ENCODE measurements around the gene BCAN. TPM values are rescaled to one million over a fixed set of nuclear protein-coding genes. Genes with fewer than 3 reads are reported as not detected.

Gene BCAN
- total RNA-seq, 1 experiment from 2014 or later: 3.6 TPM

DNA sequence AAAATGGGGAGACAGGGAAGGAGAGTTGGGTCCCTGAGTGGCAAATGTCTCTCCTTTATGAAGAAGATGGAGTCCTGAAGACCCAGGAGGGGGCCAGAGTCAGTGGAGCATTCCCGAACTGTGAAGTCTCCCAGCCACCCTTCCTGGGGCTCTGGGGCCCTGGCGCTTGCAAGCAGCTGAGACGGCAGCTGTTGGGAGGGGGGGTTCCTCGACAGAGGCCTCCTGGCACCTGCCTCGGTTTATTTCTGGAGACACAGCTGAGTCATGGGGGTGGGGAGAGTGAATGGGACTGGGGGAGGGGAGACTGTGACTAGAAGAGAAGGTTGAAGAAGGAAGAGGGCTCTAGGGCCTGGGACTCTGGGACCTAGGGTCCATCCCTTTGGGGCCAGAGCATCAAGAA, 21.3 kb downstream of the BCAN start:
- DNase-seq (ENCODE audit: low spot score): no peak
- H3K4me1 Mint-ChIP-seq: peaks cover 83% of the 10 kb centered on the region

GRCh38 chr1:156664046-156664766, 22.3 kb downstream of the BCAN start:
- no peaks in the 10 kb centered on the region for H3K36me3 Mint-ChIP-seq
- H3K27ac Mint-ChIP-seq: peak overlapping the region; percentile 80
- ATAC-seq (no peak), DNase-seq (ENCODE audit: low spot score) (no peak)
- H3K4me3 Mint-ChIP-seq: peak overlapping the region; percentile 10; the same call in 1 of the 2 replicates
- ChIA-PET POLR2A (interaction anchor here (1.1 to 8.2 kb wide), 5 partner anchors 11 to 87 kb away, joined by 3 to 150 read pairs (median 3); partner anchors contain the start of genes CRABP2, HDGF, NAXE and NES), CTCF (interaction anchor here (1.4 to 12.6 kb wide), 8 partner anchors 15 to 64 kb away, joined by 4 to 437 read pairs (median 12); partner anchors contain the start of genes CRABP2, HAPLN2, ISG20L2 and METTL25B)
- peaks cover 7% of the 10 kb centered on the region for H3K27me3 Mint-ChIP-seq (ENCODE audit: low read depth)
- H3K4me1 Mint-ChIP-seq: peaks cover 91% of the 10 kb centered on the region
- no peaks in the 10 kb centered on the region for H3K9me3 Mint-ChIP-seq
- no peak for TF ChIP-seq NFATC4 (CRISPR knock-in tag; IDR thresholded peaks at IDR 0.05)
- TF ChIP-seq ZNF671 (CRISPR knock-in tag; IDR thresholded peaks at IDR 0.05): no peak
- TF ChIP-seq, protein P1, sequence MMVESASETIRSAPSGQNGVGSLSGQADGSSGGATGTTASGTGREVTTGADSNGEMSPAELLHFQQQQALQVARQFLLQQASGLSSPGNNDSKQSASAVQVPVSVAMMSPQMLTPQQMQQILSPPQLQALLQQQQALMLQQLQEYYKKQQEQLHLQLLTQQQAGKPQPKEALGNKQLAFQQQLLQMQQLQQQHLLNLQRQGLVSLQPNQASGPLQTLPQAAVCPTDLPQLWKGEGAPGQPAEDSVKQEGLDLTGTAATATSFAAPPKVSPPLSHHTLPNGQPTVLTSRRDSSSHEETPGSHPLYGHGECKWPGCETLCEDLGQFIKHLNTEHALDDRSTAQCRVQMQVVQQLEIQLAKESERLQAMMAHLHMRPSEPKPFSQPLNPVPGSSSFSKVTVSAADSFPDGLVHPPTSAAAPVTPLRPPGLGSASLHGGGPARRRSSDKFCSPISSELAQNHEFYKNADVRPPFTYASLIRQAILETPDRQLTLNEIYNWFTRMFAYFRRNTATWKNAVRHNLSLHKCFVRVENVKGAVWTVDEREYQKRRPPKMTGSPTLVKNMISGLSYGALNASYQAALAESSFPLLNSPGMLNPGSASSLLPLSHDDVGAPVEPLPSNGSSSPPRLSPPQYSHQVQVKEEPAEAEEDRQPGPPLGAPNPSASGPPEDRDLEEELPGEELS (CRISPR knock-in tag; IDR thresholded peaks at IDR 0.05): no peak
- no peak for TF ChIP-seq NFE2L1 (CRISPR knock-in tag; IDR thresholded peaks at IDR 0.05)
- no peak for TF ChIP-seq IRF2 (CRISPR knock-in tag; IDR thresholded peaks at IDR 0.05; ENCODE audit: borderline replicate concordance, low read depth)
- TF ChIP-seq PRRX2 (CRISPR knock-in tag; IDR thresholded peaks at IDR 0.05): no peak
- no peak for TF ChIP-seq RORB (CRISPR knock-in tag; IDR thresholded peaks at IDR 0.05)
- no peak for TF ChIP-seq GTF2I (CRISPR knock-in tag; conservative IDR thresholded peaks at IDR 0.05)
- TF ChIP-seq, protein P2, sequence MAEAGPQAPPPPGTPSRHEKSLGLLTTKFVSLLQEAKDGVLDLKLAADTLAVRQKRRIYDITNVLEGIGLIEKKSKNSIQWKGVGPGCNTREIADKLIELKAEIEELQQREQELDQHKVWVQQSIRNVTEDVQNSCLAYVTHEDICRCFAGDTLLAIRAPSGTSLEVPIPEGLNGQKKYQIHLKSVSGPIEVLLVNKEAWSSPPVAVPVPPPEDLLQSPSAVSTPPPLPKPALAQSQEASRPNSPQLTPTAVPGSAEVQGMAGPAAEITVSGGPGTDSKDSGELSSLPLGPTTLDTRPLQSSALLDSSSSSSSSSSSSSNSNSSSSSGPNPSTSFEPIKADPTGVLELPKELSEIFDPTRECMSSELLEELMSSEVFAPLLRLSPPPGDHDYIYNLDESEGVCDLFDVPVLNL (CRISPR knock-in tag; IDR thresholded peaks at IDR 0.05; ENCODE audit: borderline replicate concordance, low read depth): no peak
- TF ChIP-seq, protein P3, sequence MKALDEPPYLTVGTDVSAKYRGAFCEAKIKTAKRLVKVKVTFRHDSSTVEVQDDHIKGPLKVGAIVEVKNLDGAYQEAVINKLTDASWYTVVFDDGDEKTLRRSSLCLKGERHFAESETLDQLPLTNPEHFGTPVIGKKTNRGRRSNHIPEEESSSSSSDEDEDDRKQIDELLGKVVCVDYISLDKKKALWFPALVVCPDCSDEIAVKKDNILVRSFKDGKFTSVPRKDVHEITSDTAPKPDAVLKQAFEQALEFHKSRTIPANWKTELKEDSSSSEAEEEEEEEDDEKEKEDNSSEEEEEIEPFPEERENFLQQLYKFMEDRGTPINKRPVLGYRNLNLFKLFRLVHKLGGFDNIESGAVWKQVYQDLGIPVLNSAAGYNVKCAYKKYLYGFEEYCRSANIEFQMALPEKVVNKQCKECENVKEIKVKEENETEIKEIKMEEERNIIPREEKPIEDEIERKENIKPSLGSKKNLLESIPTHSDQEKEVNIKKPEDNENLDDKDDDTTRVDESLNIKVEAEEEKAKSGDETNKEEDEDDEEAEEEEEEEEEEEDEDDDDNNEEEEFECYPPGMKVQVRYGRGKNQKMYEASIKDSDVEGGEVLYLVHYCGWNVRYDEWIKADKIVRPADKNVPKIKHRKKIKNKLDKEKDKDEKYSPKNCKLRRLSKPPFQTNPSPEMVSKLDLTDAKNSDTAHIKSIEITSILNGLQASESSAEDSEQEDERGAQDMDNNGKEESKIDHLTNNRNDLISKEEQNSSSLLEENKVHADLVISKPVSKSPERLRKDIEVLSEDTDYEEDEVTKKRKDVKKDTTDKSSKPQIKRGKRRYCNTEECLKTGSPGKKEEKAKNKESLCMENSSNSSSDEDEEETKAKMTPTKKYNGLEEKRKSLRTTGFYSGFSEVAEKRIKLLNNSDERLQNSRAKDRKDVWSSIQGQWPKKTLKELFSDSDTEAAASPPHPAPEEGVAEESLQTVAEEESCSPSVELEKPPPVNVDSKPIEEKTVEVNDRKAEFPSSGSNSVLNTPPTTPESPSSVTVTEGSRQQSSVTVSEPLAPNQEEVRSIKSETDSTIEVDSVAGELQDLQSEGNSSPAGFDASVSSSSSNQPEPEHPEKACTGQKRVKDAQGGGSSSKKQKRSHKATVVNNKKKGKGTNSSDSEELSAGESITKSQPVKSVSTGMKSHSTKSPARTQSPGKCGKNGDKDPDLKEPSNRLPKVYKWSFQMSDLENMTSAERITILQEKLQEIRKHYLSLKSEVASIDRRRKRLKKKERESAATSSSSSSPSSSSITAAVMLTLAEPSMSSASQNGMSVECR (CRISPR knock-in tag; IDR thresholded peaks at IDR 0.05; ENCODE audit: borderline replicate concordance): no peak
- TF ChIP-seq USF2 (CRISPR knock-in tag; IDR thresholded peaks at IDR 0.05): no peak
- no peak for TF ChIP-seq CBFB (CRISPR knock-in tag; IDR thresholded peaks at IDR 0.05; ENCODE audit: low read depth)
- no peak for TF ChIP-seq ZNF396 (CRISPR knock-in tag; IDR thresholded peaks at IDR 0.05; ENCODE audit: borderline replicate concordance)
- no peak for TF ChIP-seq TEAD4 (CRISPR knock-in tag; IDR thresholded peaks at IDR 0.05)
- no peak for TF ChIP-seq CREB1 (CRISPR knock-in tag; IDR thresholded peaks at IDR 0.05)
- TF ChIP-seq, protein P4, sequence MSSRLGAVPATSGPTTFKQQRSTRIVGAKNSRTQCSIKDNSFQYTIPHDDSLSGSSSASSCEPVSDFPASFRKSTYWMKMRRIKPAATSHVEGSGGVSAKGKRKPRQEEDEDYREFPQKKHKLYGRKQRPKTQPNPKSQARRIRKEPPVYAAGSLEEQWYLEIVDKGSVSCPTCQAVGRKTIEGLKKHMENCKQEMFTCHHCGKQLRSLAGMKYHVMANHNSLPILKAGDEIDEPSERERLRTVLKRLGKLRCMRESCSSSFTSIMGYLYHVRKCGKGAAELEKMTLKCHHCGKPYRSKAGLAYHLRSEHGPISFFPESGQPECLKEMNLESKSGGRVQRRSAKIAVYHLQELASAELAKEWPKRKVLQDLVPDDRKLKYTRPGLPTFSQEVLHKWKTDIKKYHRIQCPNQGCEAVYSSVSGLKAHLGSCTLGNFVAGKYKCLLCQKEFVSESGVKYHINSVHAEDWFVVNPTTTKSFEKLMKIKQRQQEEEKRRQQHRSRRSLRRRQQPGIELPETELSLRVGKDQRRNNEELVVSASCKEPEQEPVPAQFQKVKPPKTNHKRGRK (CRISPR knock-in tag; IDR thresholded peaks at IDR 0.05; ENCODE audit: borderline replicate concordance): no peak

More for the DNA sequence above, 21.3 kb downstream of the BCAN start:
- no peak for ATAC-seq
- no peaks in the 10 kb centered on the region for H3K36me3 Mint-ChIP-seq
- peaks cover 17% of the 10 kb centered on the region for H3K27me3 Mint-ChIP-seq (ENCODE audit: low read depth)
- H3K27ac Mint-ChIP-seq: peak overlapping the region; percentile 86
- TF ChIP-seq ZNF263 (CRISPR knock-in tag; IDR thresholded peaks at IDR 0.05; ENCODE audit: low read depth) (no peak), MYBL2 (CRISPR knock-in tag; IDR thresholded peaks at IDR 0.05) (no peak), TCF7 (CRISPR knock-in tag; IDR thresholded peaks at IDR 0.05; ENCODE audit: low read depth) (no peak), CDX4 (CRISPR knock-in tag; IDR thresholded peaks at IDR 0.05; ENCODE audit: borderline replicate concordance) (no peak), HMGA2 (CRISPR knock-in tag; IDR thresholded peaks at IDR 0.05) (no peak), ELF4 (CRISPR knock-in tag; IDR thresholded peaks at IDR 0.05; ENCODE audit: low read depth) (no peak)
- TF ChIP-seq, protein P5, sequence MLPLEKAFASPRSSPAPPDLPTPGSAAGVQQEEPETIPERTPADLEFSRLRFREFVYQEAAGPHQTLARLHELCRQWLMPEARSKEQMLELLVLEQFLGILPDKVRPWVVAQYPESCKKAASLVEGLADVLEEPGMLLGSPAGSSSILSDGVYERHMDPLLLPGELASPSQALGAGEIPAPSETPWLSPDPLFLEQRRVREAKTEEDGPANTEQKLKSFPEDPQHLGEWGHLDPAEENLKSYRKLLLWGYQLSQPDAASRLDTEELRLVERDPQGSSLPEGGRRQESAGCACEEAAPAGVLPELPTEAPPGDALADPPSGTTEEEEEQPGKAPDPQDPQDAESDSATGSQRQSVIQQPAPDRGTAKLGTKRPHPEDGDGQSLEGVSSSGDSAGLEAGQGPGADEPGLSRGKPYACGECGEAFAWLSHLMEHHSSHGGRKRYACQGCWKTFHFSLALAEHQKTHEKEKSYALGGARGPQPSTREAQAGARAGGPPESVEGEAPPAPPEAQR (CRISPR knock-in tag; IDR thresholded peaks at IDR 0.05): no peak
- ChIA-PET POLR2A (interaction anchor here (8.2 kb wide), 1 partner anchor 12 kb away, joined by 150 read pairs; the partner anchor contains the start of gene NES), CTCF (interaction anchor here (2.7 to 12.6 kb wide), 5 partner anchors 16 to 63 kb away, joined by 12 to 437 read pairs (median 109); partner anchors contain the start of genes CRABP2, HAPLN2 and NES)
- H3K9me3 Mint-ChIP-seq: no peaks in the 10 kb centered on the region
- peak overlapping the region; percentile 30; the same call in 1 of the 2 replicates for H3K4me3 Mint-ChIP-seq
